Sigmoid colon (tissue), 7 donors: ENCODE results near the gene FOXC1. TPM values are rescaled to one million over a fixed set of nuclear protein-coding genes. Genes with fewer than 3 reads are reported as not detected.

Experiments used
- DNase-seq: peaks from one replicate; pipeline ENCODE4 v3.0.0-alpha.2; 2019
- H3K27ac ChIP-seq, 4 donors: fragments of 200-600 bp; sonication (generic); one replicate each; pipeline ENCODE4 v1.5.1; 2016 to 2019; ENCODE audit warnings: mild to moderate bottlenecking in 1 of 4
- H3K27me3 ChIP-seq, 3 donors: fragments of 200-600 bp; sonication (generic); one replicate each; pipeline ENCODE4 v1.5.1; 2019; ENCODE audit warnings: mild to moderate bottlenecking in 1 of 3
- H3K36me3 ChIP-seq, 4 donors: fragments of 200-600 bp; sonication (generic); one replicate each; pipeline ENCODE4 v1.5.1; 2016 to 2019
- H3K4me1 ChIP-seq, 4 donors: fragments of 200-600 bp; sonication (generic); one replicate each; pipeline ENCODE4 v1.5.1; 2017 to 2019
- H3K4me3 ChIP-seq, 4 donors: fragments of 200-600 bp; sonication (generic); one replicate each; pipeline ENCODE4 v1.5.1; 2017 to 2019; ENCODE audit warnings: mild to moderate bottlenecking in 2 of 4, moderate library complexity in 1 of 4
- H3K9me3 ChIP-seq, 4 donors: fragments of 200-600 bp in 3 of 4; sonication (generic) in 3 of 4; one replicate each; pipeline versions ENCODE4 v1.5.1 to v1.6.1; 2013 to 2019
- CTCF ChIP-seq, 4 experiments: fragments of 450-650 bp in 3 of 4; fragments of 200-600 bp in 1 of 4; IDR thresholded peaks; one replicate each; pipeline ENCODE4 v1.5.1; 2016 to 2019; ENCODE audit warnings: antibody characterized with exemption in 4 of 4, mild to moderate bottlenecking in 3 of 4, moderate library complexity in 2 of 4
- EP300 ChIP-seq, 4 donors: sonication (generic); formaldehyde crosslinking; IDR thresholded peaks; one replicate each; pipeline ENCODE4 v1.6.1; 2017; ENCODE audit warnings: antibody characterized with exemption in 4 of 4
- POLR2A ChIP-seq, 2 donors: fragments of 450-650 bp; IDR thresholded peaks; one replicate each; pipeline ENCODE4 v1.6.1; 2016; ENCODE audit warnings: antibody characterized with exemption in 2 of 2, mild to moderate bottlenecking in 2 of 2, moderate library complexity in 2 of 2
- POLR2AphosphoS5 ChIP-seq, 4 donors: sonication (generic); formaldehyde crosslinking; IDR thresholded peaks; one replicate each; pipeline ENCODE4 v1.6.1; 2017; ENCODE audit warnings: antibody characterized with exemption in 4 of 4
- WGBS, 2 donors: extraction: QIAGEN DNeasy Blood & Tissue Kit; methylation state at CpG; one replicate each; pipeline ENCODE4 v1.1.7; 2013; 5-methylcytosine and 5-hydroxymethylcytosine counted together
- intact Hi-C: fragments of 100-400 bp; cut with DNase I; formaldehyde crosslinking; loops from one replicate; pipeline ENCODE4 v1.15.1; 2023
- polyA plus RNA-seq, 3 donors: library from polyadenylated mRNA; stranded (reverse); fragments of 200-250 nt; gene quantifications; one replicate each; pipeline ENCODE4 v1.2.3, GENCODE V29; 2013
- total RNA-seq, 4 donors: library from RNA; depleted of rRNA; stranded (reverse); fragments of >200 nt; gene quantifications; one replicate each; pipeline ENCODE4 v1.1.0, GENCODE V29; 2016
- donor health status: healthy with polysubstance abuse.
- donor health status: Bipolar disorder and iron deficiency.
- donor health status: healthy.

FOXC1 gene
- total and polyA plus RNA-seq, 7 donors = 0.60 to 3.0 (median 1.6) TPM; not detected in 1

DNA sequence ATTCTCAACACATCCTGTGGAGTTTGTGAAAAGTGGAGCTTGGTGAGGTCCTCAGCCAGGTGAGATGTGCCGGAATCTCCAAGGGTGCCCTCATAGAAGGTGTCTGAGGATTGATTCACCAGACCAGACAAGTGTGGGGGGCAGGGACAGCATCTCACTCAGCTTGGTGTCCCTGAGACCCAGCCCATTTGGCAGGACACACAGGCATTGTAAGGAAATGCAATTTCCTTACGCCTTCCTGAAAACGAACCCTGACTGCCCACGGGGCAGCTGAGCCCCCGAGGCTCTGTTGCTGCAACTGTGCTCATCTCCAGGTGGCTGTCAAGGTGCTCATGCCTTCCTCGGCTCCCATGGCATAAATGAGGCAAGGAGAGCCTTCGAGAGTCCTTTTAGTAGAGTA, 33.4 kb downstream of the FOXC1 start:
- Histone ChIP-seq H3K27ac (no peak overlapping the region), H3K27me3 (no peaks in the 10 kb centered on the region), H3K36me3 (no peaks in the 10 kb centered on the region), H3K4me3 (no peak overlapping the region), H3K9me3 (no peaks in the 10 kb centered on the region), H3K4me1 (no peaks in the 10 kb centered on the region)
- intact Hi-C loops = no loop called here
- no peak for DNase-seq
- WGBS, 2 donors = 75 to 86% methylated on average over 7 of the region's 7 CpGs
- no peak for TF ChIP-seq POLR2A (IDR thresholded peaks at IDR 0.05)
- no peak for TF ChIP-seq EP300 (IDR thresholded peaks at IDR 0.05)
- TF ChIP-seq CTCF (IDR thresholded peaks at IDR 0.05) = no peak
- no peak for TF ChIP-seq POLR2AphosphoS5 (IDR thresholded peaks at IDR 0.05)

GRCh38 chr6:1643830-1644445, 34.2 kb downstream of the FOXC1 start:
- Histone ChIP-seq H3K4me3 (no peak overlapping the region), H3K9me3 (no peaks in the 10 kb centered on the region), H3K4me1 (no peaks in the 10 kb centered on the region), H3K36me3 (no peaks in the 10 kb centered on the region), H3K27ac (no peak overlapping the region), H3K27me3 (no peaks in the 10 kb centered on the region)
- intact Hi-C loops = no loop called here
- TF ChIP-seq CTCF (IDR thresholded peaks at IDR 0.05) (no peak), POLR2A (IDR thresholded peaks at IDR 0.05) (no peak), EP300 (IDR thresholded peaks at IDR 0.05) (no peak), POLR2AphosphoS5 (IDR thresholded peaks at IDR 0.05) (no peak)
- DNase-seq = no peak
- 87 to 93% methylated on average over 18 of the region's 18 CpGs for WGBS, 2 donors

- Histone ChIP-seq H3K27me3 (no peaks in the 10 kb centered on the region), H3K4me3 (no peak overlapping the region), H3K27ac (no peak overlapping the region), H3K4me1 (no peaks in the 10 kb centered on the region), H3K36me3 (no peaks in the 10 kb centered on the region), H3K9me3 (no peaks in the 10 kb centered on the region)
- 85 to 87% methylated on average over 12 of the region's 12 CpGs for WGBS, 2 donors
- DNase-seq = no peak
- TF ChIP-seq POLR2AphosphoS5 (IDR thresholded peaks at IDR 0.05) (no peak), POLR2A (IDR thresholded peaks at IDR 0.05) (no peak), EP300 (IDR thresholded peaks at IDR 0.05) (no peak), CTCF (IDR thresholded peaks at IDR 0.05) (no peak)
- intact Hi-C loops = no loop called here
Measured at GRCh38 chr6:1644516-1645060, 34.9 kb downstream of the FOXC1 start.

GRCh38 chr6:1645466-1646185, 35.9 kb downstream of the FOXC1 start:
- intact Hi-C loops = no loop called here
- Histone ChIP-seq H3K27me3 (no peaks in the 10 kb centered on the region), H3K4me3 (no peak overlapping the region), H3K4me1 (no peaks in the 10 kb centered on the region), H3K27ac (no peak overlapping the region), H3K36me3 (no peaks in the 10 kb centered on the region), H3K9me3 (no peaks in the 10 kb centered on the region)
- TF ChIP-seq CTCF (IDR thresholded peaks at IDR 0.05) = no peak
- TF ChIP-seq EP300 (IDR thresholded peaks at IDR 0.05) = no peak
- no peak for TF ChIP-seq POLR2A (IDR thresholded peaks at IDR 0.05)
- no peak for TF ChIP-seq POLR2AphosphoS5 (IDR thresholded peaks at IDR 0.05)
- DNase-seq = no peak
- WGBS, 2 donors = 95 to 97% methylated on average over 14 of the region's 14 CpGs
